Activated naive CD4-positive, alpha-beta T cell treated with anti-CD3 and anti-CD28 coated beads for 36 hours (primary cell): Measurements from ENCODE around the gene TIMM44. TPM values are rescaled to one million over a fixed set of nuclear protein-coding genes. Genes with fewer than 3 reads are reported as not detected.
A peak's percentile ranks its signal among the peaks of the same experiment; 100 is the strongest.
"Not testable (repeated sequence)": the region's sequence is repeated elsewhere in the genome, so short reads cannot be mapped to it uniquely, and the experiment has no call there.

ENCODE experiments used
- CTCF ChIA-PET: fragments of 350-600 bp; sonication (Branson Sonifier 250); formaldehyde crosslinking; loops from one replicate; lab custom pipeline; 2021; ENCODE audit warnings: antibody characterized with exemption; lab: Charles Lee
- DNase-seq: peaks from one replicate; pipeline ENCODE4 v3.0.0-alpha.2; 2020
- H3K27ac Mint-ChIP-seq: one replicate; pipeline ENCODE4 v1.8.0; 2021; ENCODE audit warnings: mild to moderate bottlenecking, mixed read lengths
- H3K27me3 Mint-ChIP-seq: one replicate; pipeline ENCODE4 v1.8.0; 2021; ENCODE audit warnings: low read depth, mixed read lengths
- H3K36me3 Mint-ChIP-seq: one replicate; pipeline ENCODE4 v1.8.0; 2021; ENCODE audit warnings: low read depth, mixed read lengths
- H3K4me1 Mint-ChIP-seq: one replicate; pipeline ENCODE4 v1.8.0; 2021; ENCODE audit warnings: low read depth, mixed read lengths
- H3K4me3 Mint-ChIP-seq: one replicate; pipeline ENCODE4 v1.8.0; 2021; ENCODE audit warnings: mild to moderate bottlenecking, moderate library complexity, mixed read lengths
- H3K9me3 Mint-ChIP-seq: one replicate; pipeline ENCODE4 v1.8.0; 2021; ENCODE audit warnings: mixed read lengths
- intact Hi-C: fragments of 100-400 bp; cut with micrococcal nuclease; formaldehyde crosslinking; loops from one replicate; pipeline ENCODE4 v1.15.1; 2023
- total RNA-seq, 2 experiments: library from RNA; stranded (reverse); gene quantifications; one replicate each; pipeline ENCODE4 v1.2.3, GENCODE V29; 2021

The TIMM44 gene
- total RNA-seq, 2 experiments from 2014 or later: 88.8 to 88.9 TPM

- peaks cover 36% of the 10 kb centered on the region for H3K4me1 Mint-ChIP-seq
- H3K4me3 Mint-ChIP-seq: peak overlapping the region; percentile 81
- H3K27ac Mint-ChIP-seq: peak overlapping the region; percentile 73
- no peaks in the 10 kb centered on the region for H3K9me3 Mint-ChIP-seq
- no peaks in the 10 kb centered on the region for H3K36me3 Mint-ChIP-seq
- H3K27me3 Mint-ChIP-seq: peaks cover 17% of the 10 kb centered on the region
- CTCF ChIA-PET: interaction anchor here (0.9 to 2.4 kb wide), 7 partner anchors 9 to 352 kb away, joined by 3 to 12 read pairs (median 4); partner anchors contain the start of genes TIMM44 and TRAPPC5
- peak; percentile 100 for DNase-seq
- intact Hi-C loops: loop anchor here (1.0 to 2.0 kb wide), 7 partner anchors 17 to 401 kb away; partner anchors contain the start of genes MAP2K7, NDUFA7, RPS28 and TIMM44
Observed at GRCh38 chr19:7920519-7921301, 22.8 kb downstream of the TIMM44 start.

DNA sequence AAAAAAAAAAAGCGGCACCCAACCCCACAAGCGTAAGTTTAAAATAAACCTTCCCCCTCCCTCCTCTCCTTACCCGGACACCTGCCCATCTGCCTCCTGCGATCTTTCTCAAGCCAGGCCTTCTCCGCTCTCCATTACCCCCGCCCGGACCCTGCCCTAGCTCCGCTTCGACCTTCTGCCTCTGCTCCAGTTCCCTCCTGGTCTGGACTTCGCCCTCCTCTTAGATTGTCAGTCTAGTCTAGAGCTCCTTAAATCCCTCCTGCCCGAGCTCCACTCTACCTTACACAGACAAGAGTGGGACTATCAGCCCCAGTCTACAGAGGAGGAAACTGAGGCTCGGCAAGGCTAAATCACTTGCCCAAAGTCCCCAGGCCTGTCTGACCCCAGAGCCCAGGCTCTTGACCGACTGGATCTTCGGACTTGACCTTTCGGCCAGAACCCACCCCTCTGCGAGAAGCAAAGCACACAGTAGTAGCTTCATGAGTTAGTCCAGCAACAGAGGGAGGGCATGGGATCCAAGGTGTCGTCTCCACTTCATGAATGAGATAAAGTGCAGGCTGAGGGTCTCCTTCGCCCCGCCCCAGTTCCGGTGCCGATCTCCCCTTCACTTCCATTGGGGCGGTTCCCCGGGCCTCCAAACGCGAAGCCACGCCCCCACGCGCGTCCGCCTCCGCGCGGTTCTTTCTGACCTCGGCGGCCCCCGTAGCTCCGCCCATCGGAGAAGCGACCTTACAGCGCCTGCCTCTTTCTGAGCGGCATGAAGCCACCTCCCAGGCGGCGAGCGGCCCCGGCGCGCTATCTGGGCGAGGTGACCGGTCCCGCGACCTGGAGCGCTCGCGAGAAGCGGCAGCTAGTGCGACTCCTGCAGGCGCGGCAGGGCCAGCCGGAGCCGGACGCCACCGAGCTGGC, 23.6 kb downstream of the TIMM44 start, which contains the start of gene SNAPC2:
TSS of gene SNAPC2 (plus strand) at position 729 of the 909 bp plus-strand sequence. CDS start at position 758, 29 bp downstream.
- H3K4me3 Mint-ChIP-seq: peak within 1 kb of the TSS; percentile 81
- H3K36me3 Mint-ChIP-seq: no peaks in the 10 kb centered on the region

GRCh38 chr19:7918615-7919421, 24.6 kb downstream of the TIMM44 start:
- CTCF ChIA-PET: interaction anchor here (1.4 to 2.4 kb wide), 3 partner anchors 25 to 50 kb away, joined by 7 to 12 read pairs (median 8); partner anchors contain the start of gene TIMM44
- Mint-ChIP-seq H3K36me3 (no peaks in the 10 kb centered on the region), H3K4me3 (peak overlapping the region; percentile 81), H3K4me1 (peaks cover 35% of the 10 kb centered on the region), H3K27me3 (peaks cover 27% of the 10 kb centered on the region), H3K9me3 (no peaks in the 10 kb centered on the region), H3K27ac (no peak overlapping the region)
- DNase-seq: no peak
- intact Hi-C loops: no loop called here

More for the DNA sequence above, 23.6 kb downstream of the TIMM44 start, which contains the start of gene SNAPC2:
- peaks cover 38% of the 10 kb centered on the region for H3K4me1 Mint-ChIP-seq
- CTCF ChIA-PET: interaction anchor here (0.7 to 2.4 kb wide), 7 partner anchors 10 to 352 kb away, joined by 3 to 12 read pairs (median 4); partner anchors contain the start of genes TIMM44 and TRAPPC5
- peaks cover 25% of the 10 kb centered on the region for H3K27me3 Mint-ChIP-seq
- peak; percentile 96 for DNase-seq
- peak within 1 kb of the TSS; percentile 73 for H3K27ac Mint-ChIP-seq
- no peaks in the 10 kb centered on the region for H3K9me3 Mint-ChIP-seq
- intact Hi-C loops: loop anchor here (1.0 to 2.0 kb wide), 7 partner anchors 17 to 401 kb away; partner anchors contain the start of genes MAP2K7, NDUFA7, RPS28 and TIMM44

DNA sequence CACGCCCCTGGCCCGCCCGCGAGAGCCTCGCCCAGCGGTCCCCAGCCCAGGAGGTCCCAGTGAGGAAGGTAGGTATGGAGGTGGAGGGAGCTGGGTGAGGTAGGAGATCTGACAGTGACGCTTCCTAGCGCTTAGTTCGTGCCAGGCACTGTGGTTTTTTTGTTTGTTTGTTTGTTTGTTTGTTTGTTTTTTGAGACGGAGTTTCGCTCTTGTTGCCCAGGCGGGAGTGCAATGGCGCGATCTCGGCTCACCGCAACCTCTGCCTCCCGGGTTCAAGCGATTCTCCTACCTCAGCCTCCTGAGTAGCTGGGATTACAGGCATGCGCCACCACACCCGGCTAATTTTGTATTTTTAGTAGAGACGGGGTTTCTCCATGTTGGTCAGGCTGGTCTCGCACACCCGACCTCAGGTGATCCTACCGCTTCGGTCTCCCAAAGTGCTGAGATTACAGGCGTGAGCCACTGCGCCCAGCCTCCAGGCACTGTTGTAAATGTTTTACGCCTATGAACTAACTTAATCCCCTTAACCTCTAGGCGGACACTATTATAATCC, 25.3 kb downstream of the TIMM44 start:
- H3K4me3 Mint-ChIP-seq: peak overlapping the region; percentile 42
- intact Hi-C loops, H3K27ac Mint-ChIP-seq, H3K36me3 Mint-ChIP-seq, DNase-seq, H3K9me3 Mint-ChIP-seq: not testable (repeated sequence)
- peaks cover 27% of the 10 kb centered on the region for H3K27me3 Mint-ChIP-seq
- CTCF ChIA-PET: interaction anchor here (0.6 to 2.4 kb wide), 5 partner anchors 14 to 49 kb away, joined by 3 to 7 read pairs (median 3); partner anchors contain the start of genes MAP2K7 and TIMM44
- H3K4me1 Mint-ChIP-seq: peaks cover 35% of the 10 kb centered on the region

DNA sequence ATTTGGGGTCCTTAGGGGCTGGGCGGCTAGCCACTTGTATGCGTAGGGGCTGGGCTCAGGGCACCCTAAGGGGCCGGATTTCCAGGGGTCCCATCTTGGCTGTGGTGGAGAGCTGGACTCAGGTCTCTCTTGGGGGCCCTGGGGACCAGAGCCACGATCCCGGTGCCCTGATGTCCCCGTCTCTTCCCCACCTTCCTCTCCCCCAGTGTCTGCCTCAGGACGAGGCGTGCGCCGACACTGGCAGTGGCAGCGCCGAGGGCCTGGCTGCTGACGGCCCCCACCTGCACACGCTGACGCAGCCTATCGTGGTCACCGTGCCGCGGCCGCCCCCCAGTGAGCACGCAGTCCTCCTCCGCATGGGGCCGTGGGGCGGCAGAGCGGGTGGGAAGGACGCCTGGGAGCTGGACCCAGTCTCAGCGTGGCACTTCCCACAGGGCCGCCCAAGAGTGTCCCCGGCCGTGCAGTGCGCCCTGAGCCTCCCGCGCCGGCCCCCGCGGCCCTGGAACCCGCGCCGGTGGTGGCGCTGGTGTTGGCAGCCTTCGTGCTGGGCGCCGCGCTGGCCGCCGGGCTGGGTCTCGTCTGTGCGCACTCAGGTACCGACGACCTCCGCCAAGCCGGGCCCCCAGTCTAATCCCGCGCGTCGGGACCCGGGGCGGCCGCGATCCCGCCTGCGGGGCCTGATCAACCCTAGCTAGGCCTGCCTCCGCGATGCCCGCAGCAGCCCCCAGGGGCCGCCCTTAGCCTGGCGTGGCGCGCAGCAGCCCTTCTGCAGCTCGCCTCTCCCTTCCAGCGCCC, 26.0 kb downstream of the TIMM44 start:
- Mint-ChIP-seq H3K9me3 (no peaks in the 10 kb centered on the region), H3K4me3 (peak overlapping the region; percentile 72), H3K36me3 (peaks cover 2% of the 10 kb centered on the region), H3K4me1 (peaks cover 35% of the 10 kb centered on the region), H3K27ac (no peak overlapping the region), H3K27me3 (peaks cover 27% of the 10 kb centered on the region)
- peak; percentile 68 for DNase-seq
- CTCF ChIA-PET: interaction anchor here (0.6 to 2.4 kb wide), 5 partner anchors 14 to 48 kb away, joined by 3 to 7 read pairs (median 3); partner anchors contain the start of genes MAP2K7 and TIMM44
- intact Hi-C loops: no loop called here

DNA sequence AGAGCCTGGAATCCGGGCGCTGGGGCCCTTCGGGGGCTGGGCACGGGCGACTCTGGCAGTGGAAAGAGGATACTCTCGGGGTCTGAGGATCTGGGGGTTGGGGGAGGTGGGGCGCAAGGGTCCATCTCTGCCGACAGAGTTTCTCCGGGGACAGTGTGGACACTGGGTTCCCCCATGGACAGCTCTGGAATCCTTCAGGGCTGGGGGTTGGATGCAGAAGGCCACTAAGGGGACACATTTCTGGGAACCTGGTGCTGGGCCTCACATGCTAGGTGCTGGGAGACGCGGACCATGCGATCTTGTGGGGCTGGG, 26.6 kb downstream of the TIMM44 start:
- Mint-ChIP-seq H3K36me3 (peaks cover 5% of the 10 kb centered on the region), H3K27ac (no peak overlapping the region), H3K27me3 (peaks cover 27% of the 10 kb centered on the region), H3K4me1 (peaks cover 32% of the 10 kb centered on the region), H3K4me3 (peak overlapping the region; percentile 72), H3K9me3 (no peaks in the 10 kb centered on the region)
- intact Hi-C loops: no loop called here
- no peak for DNase-seq
- CTCF ChIA-PET: interaction anchor here (1.1 to 2.4 kb wide), 3 partner anchors 13 to 48 kb away, joined by 3 to 7 read pairs (median 6); partner anchors contain the start of genes MAP2K7 and TIMM44

DNA sequence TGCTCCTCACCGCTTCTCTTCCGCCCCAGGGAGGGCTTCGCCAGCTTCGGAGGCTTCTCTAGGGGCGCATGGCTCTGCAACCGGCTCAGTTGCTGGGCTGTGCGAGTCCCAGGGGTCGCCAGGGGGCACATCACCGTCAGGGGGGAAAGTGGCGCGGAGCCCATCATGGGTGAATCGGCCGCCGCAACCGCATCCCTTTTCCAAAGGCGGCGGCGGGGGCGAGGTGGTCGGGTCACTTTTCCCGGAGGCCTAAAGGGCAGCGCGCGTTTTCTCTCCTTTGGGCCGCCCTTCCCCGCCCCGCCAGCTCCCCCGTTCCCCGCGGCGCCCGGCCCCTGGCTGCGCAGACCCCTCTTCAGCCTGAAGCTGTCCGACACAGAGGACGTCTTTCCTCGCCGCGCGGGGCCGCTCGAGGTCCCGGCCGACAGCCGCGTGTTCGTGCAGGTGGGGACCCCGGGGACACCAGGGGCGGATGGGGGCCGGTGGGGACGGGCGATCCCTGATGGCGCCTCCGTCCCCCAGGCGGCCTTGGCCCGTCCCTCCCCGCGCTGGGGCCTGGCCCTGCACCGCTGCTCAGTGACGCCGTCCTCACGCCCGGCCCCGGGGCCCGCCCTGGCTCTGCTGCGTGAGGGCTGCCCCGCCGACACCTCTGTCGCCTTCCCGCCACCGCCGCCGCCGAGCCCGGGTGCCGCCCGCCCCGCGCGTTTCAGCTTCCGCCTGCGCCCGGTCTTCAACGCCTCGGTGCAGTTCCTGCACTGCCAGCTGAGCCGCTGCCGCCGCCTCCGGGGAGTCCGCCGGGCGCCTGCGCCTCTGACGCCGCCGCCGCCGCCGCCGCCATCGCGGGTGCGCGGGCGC, 27.1 kb downstream of the TIMM44 start:
- intact Hi-C loops: no loop called here
- H3K9me3 Mint-ChIP-seq: no peaks in the 10 kb centered on the region
- DNase-seq: peak; percentile 80
- CTCF ChIA-PET: interaction anchor here (0.9 to 2.4 kb wide), 4 partner anchors 13 to 47 kb away, joined by 3 to 7 read pairs (median 4); partner anchors contain the start of genes MAP2K7 and TIMM44
- no peak overlapping the region for H3K27ac Mint-ChIP-seq
- peak overlapping the region; percentile 72 for H3K4me3 Mint-ChIP-seq
- H3K4me1 Mint-ChIP-seq: peaks cover 29% of the 10 kb centered on the region
- peaks cover 6% of the 10 kb centered on the region for H3K36me3 Mint-ChIP-seq
- peaks cover 27% of the 10 kb centered on the region for H3K27me3 Mint-ChIP-seq

- H3K9me3 Mint-ChIP-seq: no peaks in the 10 kb centered on the region
- no peak for DNase-seq
Observed at GRCh38 chr19:7915250-7916102, 28.0 kb downstream of the TIMM44 start.

DNA sequence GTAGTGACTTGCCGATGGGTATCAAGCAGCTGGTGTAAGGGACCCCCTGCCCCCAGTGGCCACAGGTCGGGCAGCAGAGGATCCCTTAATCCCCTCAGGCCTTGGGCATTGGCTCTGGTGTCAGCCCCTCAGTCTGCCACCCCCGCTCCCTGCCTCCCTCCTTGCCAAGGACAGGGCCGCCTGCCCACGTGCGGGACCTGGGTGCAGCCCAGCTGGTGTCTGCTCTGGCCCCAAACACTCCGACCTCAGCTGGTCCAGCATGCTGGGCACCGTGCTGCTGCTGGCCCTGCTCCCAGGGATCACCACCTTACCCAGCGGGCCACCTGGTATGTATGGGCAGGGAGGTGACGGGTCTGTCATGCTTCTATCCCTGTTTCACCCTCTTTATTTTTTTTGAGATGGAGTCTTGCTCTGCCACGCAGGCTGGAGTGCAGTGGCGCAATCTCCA, 28.8 kb downstream of the TIMM44 start, which contains the start of gene TGFBR3L:
TSS of gene TGFBR3L (plus strand) at position 233 of the 448 bp plus-strand sequence.
- Mint-ChIP-seq H3K36me3 (peaks cover 12% of the 10 kb centered on the region), H3K27ac (no peak within 1 kb of the TSS), H3K4me3 (peak within 1 kb of the TSS; percentile 33), H3K27me3 (peaks cover 24% of the 10 kb centered on the region), H3K4me1 (peaks cover 18% of the 10 kb centered on the region), H3K9me3 (no peaks in the 10 kb centered on the region)
- no peak for DNase-seq
- CTCF ChIA-PET: no interaction called here
- intact Hi-C loops: no loop called here

More at GRCh38 chr19:7915250-7916102, 28.0 kb downstream of the TIMM44 start:
- CTCF ChIA-PET: interaction anchor here (0.9 kb wide), 2 partner anchors 12 to 28 kb away, joined by 3 read pairs; partner anchors contain the start of genes MAP2K7 and TIMM44
- intact Hi-C loops: no loop called here
- H3K4me1 Mint-ChIP-seq: peaks cover 24% of the 10 kb centered on the region
- peaks cover 27% of the 10 kb centered on the region for H3K27me3 Mint-ChIP-seq
- H3K4me3 Mint-ChIP-seq: peak overlapping the region; percentile 34
- peaks cover 9% of the 10 kb centered on the region for H3K36me3 Mint-ChIP-seq
- no peak overlapping the region for H3K27ac Mint-ChIP-seq
